GM18907 (cell line): ENCODE results near the gene ABCA1.
A peak's percentile ranks its signal among the peaks of the same experiment; 100 is the strongest.
"Not testable (repeated sequence)": the region's sequence is repeated elsewhere in the genome, so short reads cannot be mapped to it uniquely, and the experiment has no call there.

Source experiments
- ATAC-seq: cut with Tn5 transposase; IDR thresholded peaks from one replicate; pipeline ENCODE4 v1.9.1; 2021; ENCODE audit warnings: mild to moderate bottlenecking, moderate library complexity; ENCODE audit not compliant: unreplicated experiment

Gene ABCA1

GRCh38 chr9:104927912-104928740 is at the start of gene ABCA1:
Gene ABCA1 (minus strand): TSS chr9:104928155. CDS start chr9:104903679, 24,476 bp downstream.
- ATAC-seq: peak; percentile 41

GRCh38 chr9:104977580-104977979 is 49.6 kb upstream of the ABCA1 start:
- no peak for ATAC-seq

GRCh38 chr9:104977168-104977567 is 49.2 kb upstream of the ABCA1 start:
- no peak for ATAC-seq

GRCh38 chr9:104975966-104976595 is 48.1 kb upstream of the ABCA1 start:
- not testable (repeated sequence) for ATAC-seq

GRCh38 chr9:104974053-104974962 is 46.4 kb upstream of the ABCA1 start:
- ATAC-seq: no peak

- no peak for ATAC-seq
These were observed 44.4 kb upstream of the ABCA1 start for GRCh38 chr9:104972242-104972866.

- no peak for ATAC-seq
These were observed 43.6 kb upstream of the ABCA1 start for GRCh38 chr9:104971511-104971910.

- ATAC-seq: no peak
These were observed 42.5 kb upstream of the ABCA1 start for GRCh38 chr9:104970271-104970987.

- ATAC-seq: no peak
These were observed 41.2 kb upstream of the ABCA1 start for GRCh38 chr9:104969116-104969515.

- peak; percentile 99 for ATAC-seq
These were observed 40.3 kb upstream of the ABCA1 start for GRCh38 chr9:104968025-104968982.

- no peak for ATAC-seq
These were observed 35.1 kb upstream of the ABCA1 start for GRCh38 chr9:104963076-104963475.

- no peak for ATAC-seq
These were observed 33.9 kb upstream of the ABCA1 start for GRCh38 chr9:104961701-104962359.

- peak; percentile 61 for ATAC-seq
These were observed 33.3 kb upstream of the ABCA1 start for GRCh38 chr9:104961238-104961637.

- ATAC-seq: no peak
These were observed 32.7 kb upstream of the ABCA1 start for GRCh38 chr9:104960662-104961061.

GRCh38 chr9:104958751-104959150 is 30.8 kb upstream of the ABCA1 start:
- ATAC-seq: no peak

GRCh38 chr9:104958006-104958405 is 30.1 kb upstream of the ABCA1 start:
- ATAC-seq: not testable (repeated sequence)

- ATAC-seq: no peak
These were observed 23.5 kb upstream of the ABCA1 start for GRCh38 chr9:104951487-104951886.

GRCh38 chr9:104950838-104951237 is 22.9 kb upstream of the ABCA1 start:
- no peak for ATAC-seq
